Measurements from ENCODE around the gene EFCAB13. TPM values are rescaled to one million over a fixed set of nuclear protein-coding genes. Genes with fewer than 3 reads are reported as not detected.
"Not testable (repeated sequence)": the region's sequence is repeated elsewhere in the genome, so short reads cannot be mapped to it uniquely, and the experiment has no call there.

The EFCAB13 gene
- total RNA-seq, 2 experiments from 2014 or later, result 2.9 to 5.0 TPM

GRCh38 chr17:47423406-47424295 lies 99.9 kb downstream of the EFCAB13 start:
- DNase-seq, result peak; percentile 15
- H3K4me3 Mint-ChIP-seq, result peak overlapping the region; percentile 55
- peaks cover 21% of the 10 kb centered on the region for H3K27me3 Mint-ChIP-seq
- no peak overlapping the region for H3K27ac Mint-ChIP-seq
- H3K9me3 Mint-ChIP-seq, result peaks cover 6% of the 10 kb centered on the region
- H3K36me3 Mint-ChIP-seq, result peaks cover 28% of the 10 kb centered on the region
- H3K4me1 Mint-ChIP-seq, result peaks cover 8% of the 10 kb centered on the region

GRCh38 chr17:47425233-47425632 lies 101.5 kb downstream of the EFCAB13 start:
- H3K27ac Mint-ChIP-seq, H3K9me3 Mint-ChIP-seq, H3K4me1 Mint-ChIP-seq, H3K4me3 Mint-ChIP-seq, DNase-seq: not testable (repeated sequence)
- Mint-ChIP-seq H3K27me3 (peaks cover 21% of the 10 kb centered on the region), H3K36me3 (peaks cover 25% of the 10 kb centered on the region)

GRCh38 chr17:47425887-47426635 lies 102.3 kb downstream of the EFCAB13 start:
- not testable (repeated sequence) for H3K27ac Mint-ChIP-seq, H3K4me3 Mint-ChIP-seq, H3K4me1 Mint-ChIP-seq, DNase-seq, H3K9me3 Mint-ChIP-seq
- Mint-ChIP-seq H3K27me3 (peaks cover 21% of the 10 kb centered on the region), H3K36me3 (peaks cover 25% of the 10 kb centered on the region)

GRCh38 chr17:47427985-47428384 lies 104.2 kb downstream of the EFCAB13 start:
- Mint-ChIP-seq H3K27me3 (peaks cover 16% of the 10 kb centered on the region), H3K27ac (no peak overlapping the region), H3K9me3 (peaks cover 6% of the 10 kb centered on the region), H3K36me3 (peaks cover 31% of the 10 kb centered on the region), H3K4me1 (peaks cover 8% of the 10 kb centered on the region), H3K4me3 (no peak overlapping the region)
- DNase-seq, result no peak

GRCh38 chr17:47432240-47432639 lies 108.5 kb downstream of the EFCAB13 start:
- not testable (repeated sequence) for H3K27ac Mint-ChIP-seq, H3K4me3 Mint-ChIP-seq, H3K4me1 Mint-ChIP-seq, DNase-seq, H3K27me3 Mint-ChIP-seq
- Mint-ChIP-seq H3K36me3 (peaks cover 18% of the 10 kb centered on the region), H3K9me3 (peaks cover 19% of the 10 kb centered on the region)

- H3K27me3 Mint-ChIP-seq, result no peaks in the 10 kb centered on the region
- peaks cover 6% of the 10 kb centered on the region for H3K4me1 Mint-ChIP-seq
- no peak overlapping the region for H3K4me3 Mint-ChIP-seq
- no peak overlapping the region for H3K27ac Mint-ChIP-seq
- DNase-seq, result no peak
- no peaks in the 10 kb centered on the region for H3K9me3 Mint-ChIP-seq
- peaks cover 11% of the 10 kb centered on the region for H3K36me3 Mint-ChIP-seq
These were observed 141.4 kb downstream of the EFCAB13 start for GRCh38 chr17:47465165-47465564.

- not testable (repeated sequence) for H3K4me3 Mint-ChIP-seq, H3K27me3 Mint-ChIP-seq, H3K4me1 Mint-ChIP-seq, H3K9me3 Mint-ChIP-seq, H3K36me3 Mint-ChIP-seq, H3K27ac Mint-ChIP-seq, DNase-seq
These were observed 143.2 kb downstream of the EFCAB13 start for GRCh38 chr17:47466976-47467375.

- DNase-seq, result no peak
- H3K4me1 Mint-ChIP-seq, result no peaks in the 10 kb centered on the region
- H3K4me3 Mint-ChIP-seq, result no peak overlapping the region
- H3K27ac Mint-ChIP-seq, result no peak overlapping the region
- H3K9me3 Mint-ChIP-seq, result no peaks in the 10 kb centered on the region
- H3K36me3 Mint-ChIP-seq, result peaks cover 7% of the 10 kb centered on the region
- H3K27me3 Mint-ChIP-seq, result no peaks in the 10 kb centered on the region
These were observed 147.1 kb downstream of the EFCAB13 start for GRCh38 chr17:47470836-47471235.

GRCh38 chr17:47472073-47472472 lies 148.3 kb downstream of the EFCAB13 start:
- not testable (repeated sequence) for H3K4me1 Mint-ChIP-seq, H3K27ac Mint-ChIP-seq, H3K4me3 Mint-ChIP-seq, H3K27me3 Mint-ChIP-seq, DNase-seq, H3K9me3 Mint-ChIP-seq, H3K36me3 Mint-ChIP-seq

Other genes starting within 250 kb of the EFCAB13 start
- 100 to 1,000 TPM; 124 to 128 TPM for gene CDC27, start 134.7 kb upstream of the EFCAB13 start, total RNA-seq
- gene MYL4, start 114.6 kb upstream of the EFCAB13 start, total RNA-seq, result not detected
- under 1 TPM in 1 of 2 experiments, not detected in 1; 0.06 TPM for gene ITGB3, start 70.1 kb upstream of the EFCAB13 start, total RNA-seq
- gene NPEPPS, start 207.2 kb downstream of the EFCAB13 start, total RNA-seq, result 10 to 100 TPM; 82.1 to 96.1 TPM

All from activated naive CD8-positive, alpha-beta T cell treated with anti-CD3 and anti-CD28 coated beads for 36 hours (primary cell).